PFSK-1 (cell line): ENCODE measurements around the gene GSE1.

Source experiments
- FOXP2 ChIP-seq: optimal IDR thresholded peaks from 2 replicates; pipeline ENCODE3; 2011; ENCODE audit warnings: borderline replicate concordance, control low read depth, inconsistent platforms; ENCODE audit not compliant: insufficient read depth; ENCODE audit errors: extremely low read length, extremely low read depth
- POLR2AphosphoS5 ChIP-seq: IDR thresholded peaks from 2 replicates; pipeline ENCODE4 v1.6.1; 2012; ENCODE audit warnings: low read depth, mild to moderate bottlenecking, control low read depth, low read length, moderate library complexity
- REST ChIP-seq, 2 experiments: IDR thresholded peaks; 2 replicates each; pipeline versions ENCODE4 v1.6.1 to v1.8.0; 2011 to 2012; ENCODE audit warnings: low read depth in 2 of 2, low read length in 2 of 2, control low read depth in 1 of 2, inconsistent platforms in 1 of 2, mild to moderate bottlenecking in 1 of 2, moderate library complexity in 1 of 2; ENCODE audit not compliant: insufficient read depth in 1 of 2
- SIN3A ChIP-seq: IDR thresholded peaks from 2 replicates; pipeline ENCODE4 v1.6.1; 2012; ENCODE audit warnings: mild to moderate bottlenecking, low read length, moderate library complexity, borderline replicate concordance; ENCODE audit not compliant: insufficient read depth
- TAF1 ChIP-seq: IDR thresholded peaks from 2 replicates; pipeline ENCODE4 v1.6.1; 2012; ENCODE audit warnings: low read length, control low read depth, borderline replicate concordance; ENCODE audit not compliant: insufficient read depth

Gene GSE1

GRCh38 chr16:85582229-85582991, 30.7 kb upstream of the GSE1 start:
- TF ChIP-seq SIN3A (no peak), TAF1 (no peak), FOXP2 (no peak), POLR2AphosphoS5 (no peak), REST (IDR thresholded peaks at IDR 0.05; ENCODE audit: insufficient read depth in 1 of 2, low read depth in 2 of 2, low read length in 2 of 2) (no peak)

GRCh38 chr16:85583491-85584181, 29.5 kb upstream of the GSE1 start:
- no peak for TF ChIP-seq FOXP2
- TF ChIP-seq SIN3A: no peak
- no peak for TF ChIP-seq TAF1
- TF ChIP-seq REST (IDR thresholded peaks at IDR 0.05; ENCODE audit: insufficient read depth in 1 of 2, low read depth in 2 of 2, low read length in 2 of 2): no peak
- TF ChIP-seq POLR2AphosphoS5: no peak

- TF ChIP-seq FOXP2 (no peak), TAF1 (no peak), REST (IDR thresholded peaks at IDR 0.05; ENCODE audit: insufficient read depth in 1 of 2, low read depth in 2 of 2, low read length in 2 of 2) (no peak), SIN3A (no peak), POLR2AphosphoS5 (no peak)
Measured at GRCh38 chr16:85584267-85584666, 28.9 kb upstream of the GSE1 start.

GRCh38 chr16:85584819-85585282, 28.3 kb upstream of the GSE1 start:
- no peak for TF ChIP-seq SIN3A
- no peak for TF ChIP-seq REST (IDR thresholded peaks at IDR 0.05; ENCODE audit: insufficient read depth in 1 of 2, low read depth in 2 of 2, low read length in 2 of 2)
- TF ChIP-seq FOXP2: no peak
- no peak for TF ChIP-seq TAF1
- no peak for TF ChIP-seq POLR2AphosphoS5
